T-cell (primary cell): Measurements from ENCODE around the gene MYO1D. TPM values are rescaled to one million over a fixed set of nuclear protein-coding genes. Genes with fewer than 3 reads are reported as not detected.

Source experiments
- ATAC-seq, 4 experiments: fragments of 200-7000 bp in 3 of 4; fragments of 150-1000 bp in 1 of 4; cut with Tn5 transposase; replicated peaks in 1 of 4; 1 replicate in 3 of 4; 2 replicates in 1 of 4; pipeline ENCODE4 v1.10.0; 2021; ENCODE audit warnings: moderate library complexity in 3 of 4, mild to moderate bottlenecking in 2 of 4, moderate number of reproducible peaks in 1 of 4
- CTCF ChIA-PET, 2 donors: fragments of 300-600 bp; sonication (Branson Sonifier 250); formaldehyde crosslinking; loops; one replicate each; lab custom pipeline; 2022; ENCODE audit warnings: antibody characterized with exemption in 2 of 2; lab: Charles Lee
- POLR2A ChIA-PET, 2 donors: fragments of 300-600 bp; sonication (Branson Sonifier 250); formaldehyde crosslinking; loops; one replicate each; lab custom pipeline; 2022; ENCODE audit warnings: antibody characterized with exemption in 2 of 2; lab: Charles Lee
- DNase-seq, 35 experiments: peaks; one replicate each; pipeline versions ENCODE4 v3.0.0 to v3.0.0-alpha.2; 2013 to 2023
- H3K27ac ChIP-seq: one replicate; pipeline ENCODE4 v1.5.1; 2013; ENCODE audit warnings: low read length
- H3K27me3 ChIP-seq, 2 experiments: replicated peaks in 1 of 2; 1 replicate in 1 of 2; 2 replicates in 1 of 2; pipeline versions ENCODE4 v1.6.1 to v1.7.0; 2013; ENCODE audit warnings: low read length in 1 of 2, mixed read lengths in 1 of 2; ENCODE audit not compliant: control insufficient read depth in 2 of 2, insufficient read depth in 2 of 2; ENCODE audit errors: extremely low read depth in 1 of 2
- H3K36me3 ChIP-seq, 2 donors: 1 replicate in 1 of 2; 2 replicates in 1 of 2; pipeline versions ENCODE4 v1.6.1 to v1.7.0; 2013; ENCODE audit warnings: low read length in 1 of 2; ENCODE audit not compliant: control insufficient read depth in 2 of 2, insufficient read depth in 1 of 2; ENCODE audit errors: extremely low read depth in 1 of 2
- H3K4me1 ChIP-seq, 2 experiments: 1 replicate in 1 of 2; 2 replicates in 1 of 2; pipeline versions ENCODE4 v1.6.1 to v1.7.0; 2013; ENCODE audit warnings: low read length in 2 of 2, mixed read lengths in 1 of 2; ENCODE audit not compliant: insufficient read depth in 2 of 2, control insufficient read depth in 1 of 2; ENCODE audit errors: extremely low read depth in 1 of 2
- H3K4me3 ChIP-seq, 2 donors: 1 replicate in 1 of 2; 2 replicates in 1 of 2; pipeline versions ENCODE4 v1.5.1 to v1.7.0; 2013; ENCODE audit warnings: mild to moderate bottlenecking in 2 of 2, low read length in 1 of 2, moderate library complexity in 1 of 2; ENCODE audit not compliant: control insufficient read depth in 1 of 2; ENCODE audit errors: extremely low read depth in 1 of 2
- H3K9me3 ChIP-seq: 2 replicates; pipeline ENCODE4 v1.7.0; 2013
- H3K27ac Mint-ChIP-seq, 2 donors: one replicate each; pipeline ENCODE4 v1.8.0; 2020 to 2021; ENCODE audit warnings: mild to moderate bottlenecking in 2 of 2, mixed read lengths in 2 of 2
- H3K27me3 Mint-ChIP-seq, 2 donors: one replicate each; pipeline ENCODE4 v1.8.0; 2021 to 2022; ENCODE audit warnings: mixed read lengths in 2 of 2
- H3K36me3 Mint-ChIP-seq: one replicate; pipeline ENCODE4 v1.8.0; 2021; ENCODE audit warnings: mixed read lengths
- H3K4me1 Mint-ChIP-seq, 3 donors: one replicate each; pipeline ENCODE4 v1.8.0; 2020 to 2022; ENCODE audit warnings: mixed read lengths in 3 of 3, mild to moderate bottlenecking in 1 of 3
- H3K4me3 Mint-ChIP-seq, 3 donors: one replicate each; pipeline ENCODE4 v1.8.0; 2020 to 2022; ENCODE audit warnings: mild to moderate bottlenecking in 3 of 3, mixed read lengths in 3 of 3, moderate library complexity in 3 of 3
- H3K9me3 Mint-ChIP-seq, 3 donors: one replicate each; pipeline ENCODE4 v1.8.0; 2020 to 2022; ENCODE audit warnings: mixed read lengths in 3 of 3
- WGBS: methylation state at CpG from one replicate; pipeline ENCODE4 v1.1.5; 2013; ENCODE audit warnings: missing lambda C conversion rate; ENCODE audit not compliant: insufficient coverage; 5-methylcytosine and 5-hydroxymethylcytosine counted together
- total RNA-seq, 35 experiments: library from RNA in 6 of 35; stranded (reverse) in 6 of 35; fragments of 120-200 nt in 1 of 35; gene quantifications; one replicate each; pipeline versions ENCODE4 v1.2.1 to v1.2.4 and lab custom pipeline; 2013 to 2026

Gene MYO1D
- total RNA-seq, 5 donors from 2014 or later (not counting 1 experiment from before 2014, with no cell fraction given) = 8.3 to 11.1 (median 9.5) TPM

- Histone ChIP-seq H3K4me3 (no peak overlapping the region), H3K36me3 (no peaks in the 10 kb centered on the region), H3K27me3 (peaks cover 0 to 2% of the 10 kb centered on the region in 2 experiments), H3K4me1 (peaks cover 0 to 2% of the 10 kb centered on the region in 2 experiments), H3K27ac (no peak overlapping the region), H3K9me3 (no peaks in the 10 kb centered on the region)
- Mint-ChIP-seq H3K27me3 (no peaks in the 10 kb centered on the region), H3K27ac (no peak overlapping the region), H3K4me1 (peaks cover 0 to 5% (median under 1%) of the 10 kb centered on the region in 3 donors), H3K4me3 (no peak overlapping the region), H3K36me3 (no peaks in the 10 kb centered on the region), H3K9me3 (no peaks in the 10 kb centered on the region)
- POLR2A ChIA-PET = no interaction called here
- DNase-seq (no peak), ATAC-seq (no peak)
- CTCF ChIA-PET = no interaction called here
- WGBS = 90% methylated on average over 5 of the region's 5 CpGs
These were observed 43.8 kb downstream of the MYO1D start for GRCh38 chr17:32833076-32833475.

GRCh38 chr17:32831627-32832243 lies 45.2 kb downstream of the MYO1D start:
- ChIA-PET CTCF (interaction anchor here in 1 of 2 donors (0.7 kb wide), 1 partner anchor 80 kb away, joined by 4 read pairs; no protein-coding TSS in a partner anchor), POLR2A (no interaction called here)
- no peak for ATAC-seq
- Histone ChIP-seq H3K9me3 (no peaks in the 10 kb centered on the region), H3K4me3 (no peak overlapping the region), H3K36me3 (no peaks in the 10 kb centered on the region), H3K4me1 (peaks cover 0 to 2% of the 10 kb centered on the region in 2 experiments), H3K27ac (no peak overlapping the region), H3K27me3 (peaks cover 0 to 2% of the 10 kb centered on the region in 2 experiments)
- H3K4me1 Mint-ChIP-seq = peaks cover 0 to 7% (median 6%) of the 10 kb centered on the region in 3 donors
- no peak overlapping the region for H3K27ac Mint-ChIP-seq
- no peak overlapping the region for H3K4me3 Mint-ChIP-seq
- no CpG with 5 or more reads among the region's 2 CpGs for WGBS
- no peaks in the 10 kb centered on the region for H3K9me3 Mint-ChIP-seq
- H3K27me3 Mint-ChIP-seq = peaks cover 0 to 3% of the 10 kb centered on the region in 2 donors
- H3K36me3 Mint-ChIP-seq = no peaks in the 10 kb centered on the region
- DNase-seq = no peak

DNA sequence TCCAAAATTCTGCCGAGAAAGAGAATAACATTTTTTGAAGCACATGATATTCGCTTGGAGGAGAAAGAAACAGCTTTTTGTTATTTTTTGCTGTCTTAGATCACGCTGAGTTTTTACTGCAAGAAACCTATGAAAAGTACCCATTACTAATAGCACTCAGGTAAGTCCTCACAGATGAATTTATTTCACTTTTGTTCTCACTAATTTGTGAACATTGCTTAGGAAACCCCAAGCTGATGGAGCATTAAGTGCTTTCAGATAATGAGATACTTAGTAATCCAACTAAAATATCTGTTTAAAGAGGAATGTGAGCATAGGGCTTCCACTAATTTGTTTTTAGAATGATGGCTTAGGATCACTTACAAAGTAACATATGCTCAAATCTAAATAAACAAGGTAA lies 45.7 kb downstream of the MYO1D start:
- Histone ChIP-seq H3K27ac (no peak overlapping the region), H3K27me3 (peaks cover 0 to 2% of the 10 kb centered on the region in 2 experiments), H3K9me3 (no peaks in the 10 kb centered on the region), H3K36me3 (no peaks in the 10 kb centered on the region), H3K4me3 (no peak overlapping the region), H3K4me1 (peaks cover 0 to 2% of the 10 kb centered on the region in 2 experiments)
- no CpG with 5 or more reads among the region's 3 CpGs for WGBS
- Mint-ChIP-seq H3K36me3 (no peaks in the 10 kb centered on the region), H3K4me1 (peaks cover 0 to 7% (median 6%) of the 10 kb centered on the region in 3 donors), H3K9me3 (no peaks in the 10 kb centered on the region), H3K4me3 (no peak overlapping the region), H3K27ac (no peak overlapping the region), H3K27me3 (peaks cover 3 to 4% of the 10 kb centered on the region in 2 donors)
- ATAC-seq (no peak), DNase-seq (no peak)
- ChIA-PET POLR2A (no interaction called here), CTCF (no interaction called here)

DNA sequence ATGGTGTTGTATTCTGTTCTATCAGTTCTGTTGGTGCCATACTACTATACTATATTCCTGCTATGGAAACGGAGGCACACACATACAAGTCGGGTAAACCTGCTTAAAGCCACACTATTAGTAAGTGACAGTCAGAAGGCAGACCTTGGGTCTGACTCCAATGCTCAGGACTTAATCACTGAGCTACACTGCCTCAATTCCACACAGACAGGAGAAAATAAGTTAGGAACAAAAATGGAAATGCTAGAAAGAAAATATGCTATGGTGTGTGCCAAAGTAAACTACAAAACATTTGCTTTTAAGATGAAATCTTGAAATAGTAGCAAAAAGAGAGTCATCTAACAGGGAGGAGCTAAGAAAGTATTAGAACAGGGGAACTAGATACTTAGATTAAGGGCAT lies 48.1 kb downstream of the MYO1D start:
- ATAC-seq (no peak), DNase-seq (no peak)
- no CpG with 5 or more reads among the region's 2 CpGs for WGBS
- Histone ChIP-seq H3K4me1 (peaks cover 0 to 2% of the 10 kb centered on the region in 2 experiments), H3K27ac (no peak overlapping the region), H3K4me3 (no peak overlapping the region), H3K9me3 (no peaks in the 10 kb centered on the region), H3K27me3 (peaks cover 2 to 5% of the 10 kb centered on the region in 2 experiments), H3K36me3 (no peaks in the 10 kb centered on the region)
- H3K9me3 Mint-ChIP-seq = no peaks in the 10 kb centered on the region
- H3K27ac Mint-ChIP-seq = no peak overlapping the region
- H3K27me3 Mint-ChIP-seq = peaks cover 8 to 9% of the 10 kb centered on the region in 2 donors
- CTCF ChIA-PET = no interaction called here
- POLR2A ChIA-PET = interaction anchor here in 1 of 2 donors (0.5 kb wide), 1 partner anchor 41 kb away, joined by 3 read pairs; no protein-coding TSS in a partner anchor
- no peak overlapping the region for H3K4me3 Mint-ChIP-seq
- H3K36me3 Mint-ChIP-seq = no peaks in the 10 kb centered on the region
- H3K4me1 Mint-ChIP-seq = peaks cover 0 to 7% (median 6%) of the 10 kb centered on the region in 3 donors

DNA sequence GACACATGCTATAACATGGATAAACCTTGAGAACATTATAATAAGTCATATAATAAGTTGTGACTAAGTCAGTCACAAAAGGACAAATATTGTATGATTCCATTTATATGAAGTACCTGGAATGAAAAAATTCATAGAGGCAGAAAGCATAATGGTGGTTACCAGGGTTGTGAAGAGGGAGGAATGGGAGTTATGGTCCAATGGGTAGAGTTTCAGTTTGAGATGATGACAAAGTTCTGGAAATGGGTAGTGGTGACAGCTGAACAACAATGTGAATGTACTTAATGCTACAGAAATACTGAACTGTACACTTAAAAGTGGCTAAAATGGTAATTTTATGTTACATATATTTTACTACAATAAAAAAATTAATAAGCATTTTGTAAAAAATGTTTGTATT lies 49.7 kb downstream of the MYO1D start:
- H3K4me3 ChIP-seq = no peak overlapping the region
- Mint-ChIP-seq H3K36me3 (no peaks in the 10 kb centered on the region), H3K4me1 (peaks cover 2 to 10% (median 6%) of the 10 kb centered on the region in 3 donors), H3K27ac (no peak overlapping the region), H3K27me3 (peaks cover 8 to 12% of the 10 kb centered on the region in 2 donors), H3K9me3 (no peaks in the 10 kb centered on the region), H3K4me3 (no peak overlapping the region)
- H3K36me3 ChIP-seq = no peaks in the 10 kb centered on the region
- H3K4me1 ChIP-seq = peaks cover 0 to 2% of the 10 kb centered on the region in 2 experiments
- CTCF ChIA-PET = no interaction called here
- no peak overlapping the region for H3K27ac ChIP-seq
- H3K9me3 ChIP-seq = no peaks in the 10 kb centered on the region
- no peak for DNase-seq
- peaks cover 0 to 10% of the 10 kb centered on the region in 2 experiments for H3K27me3 ChIP-seq
- POLR2A ChIA-PET = no interaction called here
- no peak for ATAC-seq

GRCh38 chr17:32826076-32826475 lies 50.8 kb downstream of the MYO1D start:
- Histone ChIP-seq H3K4me3 (no peak overlapping the region), H3K27me3 (peaks cover 0 to 10% of the 10 kb centered on the region in 2 experiments), H3K36me3 (no peaks in the 10 kb centered on the region), H3K4me1 (peaks cover 0 to 2% of the 10 kb centered on the region in 2 experiments), H3K27ac (no peak overlapping the region), H3K9me3 (no peaks in the 10 kb centered on the region)
- CTCF ChIA-PET = interaction anchor here in 1 of 2 donors (1.4 kb wide), 1 partner anchor 21 kb away, joined by 3 read pairs; no protein-coding TSS in a partner anchor
- H3K4me3 Mint-ChIP-seq = no peak overlapping the region
- peaks cover 12 to 15% of the 10 kb centered on the region in 2 donors for H3K27me3 Mint-ChIP-seq
- H3K27ac Mint-ChIP-seq = no peak overlapping the region
- DNase-seq = no peak
- peaks cover 2 to 10% (median 6%) of the 10 kb centered on the region in 3 donors for H3K4me1 Mint-ChIP-seq
- no peaks in the 10 kb centered on the region for H3K9me3 Mint-ChIP-seq
- no peaks in the 10 kb centered on the region for H3K36me3 Mint-ChIP-seq
- no peak for ATAC-seq
- POLR2A ChIA-PET = no interaction called here
